Keratinocyte (primary cell): Measurements from ENCODE around the gene TNPO3. TPM values are rescaled to one million over a fixed set of nuclear protein-coding genes. Genes with fewer than 3 reads are reported as not detected.

Source experiments
- DNase-seq: peaks from one replicate; pipeline ENCODE4 v3.0.0-alpha.2; 2011; ENCODE audit warnings: low read depth, missing footprints, low spot score
- FAIRE-seq: peaks from 2 replicates; lab custom pipeline; 2011; peaks lifted over from hg19 to GRCh38; lab: Jason Lieb, UNC
- H2AFZ ChIP-seq: 2 replicates; pipeline ENCODE4 v1.6.0; 2012; ENCODE audit warnings: low read length, control low read depth, inconsistent platforms; ENCODE audit not compliant: control insufficient read depth
- H3K27ac ChIP-seq: 2 replicates; pipeline ENCODE4 v1.5.1; 2011; ENCODE audit warnings: low read length; ENCODE audit not compliant: control insufficient read depth, insufficient read depth
- H3K27me3 ChIP-seq: 3 replicates; pipeline ENCODE4 v1.6.0; 2011; ENCODE audit warnings: low read length; ENCODE audit not compliant: control insufficient read depth, insufficient read depth; ENCODE audit errors: extremely low read depth
- H3K36me3 ChIP-seq, 2 experiments: 2 replicates in 1 of 2; 3 replicates in 1 of 2; pipeline ENCODE4 v1.5.1; 2011; ENCODE audit warnings: low read length in 2 of 2, mild to moderate bottlenecking in 1 of 2; ENCODE audit not compliant: control insufficient read depth in 2 of 2, insufficient read depth in 2 of 2; ENCODE audit errors: extremely low read depth in 1 of 2
- H3K4me1 ChIP-seq: 3 replicates; pipeline ENCODE4 v1.5.1; 2011; ENCODE audit warnings: low read length; ENCODE audit not compliant: control insufficient read depth, insufficient read depth; ENCODE audit errors: extremely low read depth
- H3K4me2 ChIP-seq: 3 replicates; pipeline ENCODE4 v1.6.0; 2011; ENCODE audit warnings: low read depth, low read length; ENCODE audit not compliant: control insufficient read depth, insufficient read depth; ENCODE audit errors: extremely low read depth
- H3K4me3 ChIP-seq, 3 experiments: fragments of 200-600 bp in 1 of 3; sonication (generic) in 1 of 3; 2 replicates in 2 of 3; 3 replicates in 1 of 3; pipeline ENCODE4 v1.5.1; 2011 to 2016; ENCODE audit warnings: low read length in 3 of 3, mild to moderate bottlenecking in 3 of 3, control low read depth in 2 of 3, inconsistent platforms in 1 of 3, low read depth in 1 of 3, mixed read lengths in 1 of 3, mixed run types in 1 of 3, moderate library complexity in 1 of 3; ENCODE audit not compliant: control insufficient read depth in 2 of 3, insufficient read depth in 2 of 3; ENCODE audit errors: extremely low read depth in 1 of 3
- H3K79me2 ChIP-seq: 2 replicates; pipeline ENCODE4 v1.6.0; 2012; ENCODE audit warnings: low read length; ENCODE audit not compliant: control insufficient read depth, insufficient read depth
- H3K9ac ChIP-seq: 3 replicates; pipeline ENCODE4 v1.6.0; 2011; ENCODE audit warnings: low read length; ENCODE audit not compliant: control insufficient read depth, insufficient read depth; ENCODE audit errors: extremely low read depth
- H3K9me1 ChIP-seq: 3 replicates; pipeline ENCODE4 v1.6.0; 2011; ENCODE audit warnings: low read length; ENCODE audit not compliant: control insufficient read depth, insufficient read depth; ENCODE audit errors: extremely low read depth
- H3K9me3 ChIP-seq: 2 replicates; pipeline ENCODE4 v1.5.1; 2012; ENCODE audit warnings: low read depth, low read length; ENCODE audit not compliant: control insufficient read depth
- H4K20me1 ChIP-seq: 3 replicates; pipeline ENCODE4 v1.6.0; 2011; ENCODE audit warnings: low read length; ENCODE audit not compliant: control insufficient read depth, insufficient read depth; ENCODE audit errors: extremely low read depth
- EZH2 ChIP-seq: IDR thresholded peaks from one replicate; pipeline ENCODE4 v1.6.1; 2012; ENCODE audit warnings: inconsistent platforms, mild to moderate bottlenecking, low read length, moderate library complexity
- dilution Hi-C: fragments of 300-500 bp; cut with MboI; formaldehyde crosslinking; loops from one replicate; pipeline ENCODE4 v1.7.0; 2020; ENCODE audit warnings: low sequenced_read_pairs; ENCODE audit not compliant: extremely low pct_ligation_motif_present
- polyA plus RNA-seq, 5 experiments: library from polyadenylated mRNA; depleted of rRNA in 3 of 5; stranded (reverse) in 3 of 5; stranded (forward) in 1 of 5; unstranded in 1 of 5; fragments of >200 nt; gene quantifications; 1 replicate in 1 of 5; 2 replicates in 3 of 5; 3 replicates in 1 of 5; pipeline versions ENCODE4 v1.2.1 to v1.2.3, GENCODE V29; 2011 to 2012; ENCODE audit warnings: missing spikeins in 2 of 5, low read depth in 1 of 5, low replicate concordance in 1 of 5
- TF ChIP-seq, protein P1 (sequence below), 3 experiments: IDR thresholded peaks in 1 of 3; conservative IDR thresholded peaks in 1 of 3; optimal IDR thresholded peaks in 1 of 3; 2 replicates in 2 of 3; 3 replicates in 1 of 3; pipeline versions ENCODE3 to v1.5.1; 2011; ENCODE audit warnings: low read length in 3 of 3, mild to moderate bottlenecking in 3 of 3, moderate library complexity in 2 of 3, control low read depth in 1 of 3, inconsistent platforms in 1 of 3; ENCODE audit not compliant: insufficient read depth in 2 of 3; ENCODE audit errors: extremely low read depth in 1 of 3

TNPO3 gene
- polyA plus RNA-seq, 1 donor (not counting 4 experiments of a cell fraction or from before 2014, with no cell fraction given): 35.1 TPM

DNA sequence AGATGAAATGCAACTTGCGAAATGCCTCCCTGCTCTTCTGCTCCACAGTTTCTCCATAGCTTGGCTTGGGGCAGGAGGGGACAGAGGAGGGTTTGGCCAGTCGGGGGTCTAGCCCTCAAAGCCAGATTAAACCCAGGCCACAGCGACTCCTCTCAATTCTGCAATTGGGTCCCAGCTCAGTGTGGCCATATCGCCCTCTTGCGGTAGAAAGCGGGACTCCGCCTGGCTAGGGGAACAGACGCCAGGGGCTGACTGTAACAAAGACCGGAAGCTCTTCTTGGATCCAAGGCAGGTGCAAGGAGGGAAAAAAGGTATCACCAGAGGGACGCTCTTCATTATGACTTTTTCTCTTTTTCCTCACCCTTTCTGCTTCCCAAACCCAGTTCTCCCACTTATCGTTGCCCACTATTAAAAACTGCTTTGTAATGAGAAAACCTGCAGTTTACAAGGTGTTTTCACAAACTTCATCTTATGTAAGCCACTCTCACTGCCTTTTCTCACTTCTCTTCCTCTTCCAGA, 36.6 kb upstream of the TNPO3 start:
- no peak overlapping the region for H3K9ac ChIP-seq
- DNase-seq (no peak), FAIRE-seq (peak; percentile 74)
- dilution Hi-C loops: no loop called here
- H3K4me1 ChIP-seq: no peaks in the 10 kb centered on the region
- no peaks in the 10 kb centered on the region for H3K79me2 ChIP-seq
- H3K4me3 ChIP-seq: no peak overlapping the region
- H3K27ac ChIP-seq: no peak overlapping the region
- no peaks in the 10 kb centered on the region for H3K9me1 ChIP-seq
- no peak overlapping the region for H2AFZ ChIP-seq
- H4K20me1 ChIP-seq: no peaks in the 10 kb centered on the region
- no peak for TF ChIP-seq EZH2
- TF ChIP-seq, protein P1, sequence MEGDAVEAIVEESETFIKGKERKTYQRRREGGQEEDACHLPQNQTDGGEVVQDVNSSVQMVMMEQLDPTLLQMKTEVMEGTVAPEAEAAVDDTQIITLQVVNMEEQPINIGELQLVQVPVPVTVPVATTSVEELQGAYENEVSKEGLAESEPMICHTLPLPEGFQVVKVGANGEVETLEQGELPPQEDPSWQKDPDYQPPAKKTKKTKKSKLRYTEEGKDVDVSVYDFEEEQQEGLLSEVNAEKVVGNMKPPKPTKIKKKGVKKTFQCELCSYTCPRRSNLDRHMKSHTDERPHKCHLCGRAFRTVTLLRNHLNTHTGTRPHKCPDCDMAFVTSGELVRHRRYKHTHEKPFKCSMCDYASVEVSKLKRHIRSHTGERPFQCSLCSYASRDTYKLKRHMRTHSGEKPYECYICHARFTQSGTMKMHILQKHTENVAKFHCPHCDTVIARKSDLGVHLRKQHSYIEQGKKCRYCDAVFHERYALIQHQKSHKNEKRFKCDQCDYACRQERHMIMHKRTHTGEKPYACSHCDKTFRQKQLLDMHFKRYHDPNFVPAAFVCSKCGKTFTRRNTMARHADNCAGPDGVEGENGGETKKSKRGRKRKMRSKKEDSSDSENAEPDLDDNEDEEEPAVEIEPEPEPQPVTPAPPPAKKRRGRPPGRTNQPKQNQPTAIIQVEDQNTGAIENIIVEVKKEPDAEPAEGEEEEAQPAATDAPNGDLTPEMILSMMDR (optimal IDR thresholded peaks at IDR 0.05 in 1 of 3, IDR thresholded peaks at IDR 0.05 in 1 of 3, conservative IDR thresholded peaks at IDR 0.05 in 1 of 3; ENCODE audit: extremely low read depth in 1 of 3, insufficient read depth in 2 of 3, low read length in 3 of 3): peak; percentile 98 to 99 (median 99)
- H3K27me3 ChIP-seq: no peaks in the 10 kb centered on the region
- no peaks in the 10 kb centered on the region for H3K36me3 ChIP-seq
- H3K4me2 ChIP-seq: no peak overlapping the region
- H3K9me3 ChIP-seq: no peaks in the 10 kb centered on the region

DNA sequence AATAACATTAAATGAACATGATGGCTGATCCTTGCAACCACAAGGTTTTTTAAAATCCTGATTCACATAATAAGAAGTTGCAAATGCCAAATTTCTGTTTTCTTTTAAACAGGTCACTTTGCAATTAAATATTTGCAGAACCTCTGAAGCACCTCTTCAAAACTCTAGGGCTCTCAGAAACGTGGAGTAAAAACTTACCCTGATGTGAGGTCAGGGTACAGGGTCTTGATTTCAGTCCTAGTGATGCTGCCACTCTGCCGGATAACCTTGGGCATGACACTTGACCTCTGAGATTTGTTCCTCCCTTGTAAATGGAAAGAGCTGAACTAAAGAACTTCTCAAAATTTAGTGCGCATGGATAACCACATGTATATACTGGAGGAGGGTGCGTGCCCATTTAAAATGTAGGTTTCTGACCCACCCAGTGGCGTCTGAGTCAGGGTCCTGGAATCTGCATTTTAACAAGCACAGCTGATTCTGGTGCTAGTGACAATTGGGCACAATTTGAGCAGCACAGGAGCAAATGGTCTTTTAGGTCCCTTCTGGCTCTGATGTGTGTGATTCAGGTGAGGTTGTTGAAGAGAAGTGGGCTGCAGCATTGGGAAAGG, 35.5 kb upstream of the TNPO3 start:
- DNase-seq (no peak), FAIRE-seq (no peak)
- dilution Hi-C loops: no loop called here
- no peaks in the 10 kb centered on the region for H3K79me2 ChIP-seq
- no peak overlapping the region for H2AFZ ChIP-seq
- H3K4me3 ChIP-seq: no peak overlapping the region
- no peak overlapping the region for H3K4me2 ChIP-seq
- TF ChIP-seq, protein P1 (optimal IDR thresholded peaks at IDR 0.05 in 1 of 3, IDR thresholded peaks at IDR 0.05 in 1 of 3, conservative IDR thresholded peaks at IDR 0.05 in 1 of 3; ENCODE audit: extremely low read depth in 1 of 3, insufficient read depth in 2 of 3, low read length in 3 of 3): no peak
- TF ChIP-seq EZH2: no peak
- no peaks in the 10 kb centered on the region for H3K9me1 ChIP-seq
- no peaks in the 10 kb centered on the region for H4K20me1 ChIP-seq
- no peak overlapping the region for H3K27ac ChIP-seq
- no peak overlapping the region for H3K9ac ChIP-seq
- H3K36me3 ChIP-seq: no peaks in the 10 kb centered on the region
- H3K9me3 ChIP-seq: no peaks in the 10 kb centered on the region
- H3K4me1 ChIP-seq: no peaks in the 10 kb centered on the region
- H3K27me3 ChIP-seq: no peaks in the 10 kb centered on the region
